ENCODE data around the gene GAREM2. TPM values are rescaled to one million over a fixed set of nuclear protein-coding genes. Genes with fewer than 3 reads are reported as not detected.
"Not testable (repeated sequence)": the region's sequence is repeated elsewhere in the genome, so short reads cannot be mapped to it uniquely, and the experiment has no call there.

Gene GAREM2
- total RNA-seq, 1 donor from 2014 or later: 4.2 TPM

- Mint-ChIP-seq H3K27me3 (ENCODE audit: low read depth, unreplicated experiment) (peaks cover 9% of the 10 kb centered on the region), H3K36me3 (ENCODE audit: low read depth, unreplicated experiment) (no peaks in the 10 kb centered on the region), H3K27ac (ENCODE audit: unreplicated experiment) (no peak overlapping the region), H3K9me3 (ENCODE audit: unreplicated experiment) (no peaks in the 10 kb centered on the region), H3K4me1 (ENCODE audit: low read depth, unreplicated experiment) (no peaks in the 10 kb centered on the region), H3K4me3 (ENCODE audit: unreplicated experiment) (no peak overlapping the region)
- H4K20me1 ChIP-seq (ENCODE audit: insufficient read depth, low read length): no peaks in the 10 kb centered on the region
- H3K9ac ChIP-seq (ENCODE audit: low read length): no peak overlapping the region
- no peak overlapping the region for H2AFZ ChIP-seq (ENCODE audit: low read depth, low read length)
- H3K27me3 ChIP-seq (ENCODE audit: insufficient read depth, low read length): peaks cover 2% of the 10 kb centered on the region
- no peak overlapping the region for H3K4me3 ChIP-seq (ENCODE audit: insufficient read depth, low read depth, low read length)
- H3K79me2 ChIP-seq (ENCODE audit: insufficient read depth, low read length): no peaks in the 10 kb centered on the region
- TF ChIP-seq CTCF (IDR thresholded peaks at IDR 0.05; ENCODE audit: insufficient read depth, low read depth, low read length) (no peak), EZH2 (IDR thresholded peaks at IDR 0.05; ENCODE audit: insufficient read depth, low read length) (no peak)
- H3K4me2 ChIP-seq (ENCODE audit: low read length): no peak overlapping the region
- no peak for DNase-seq (ENCODE audit: low read depth)
- no peak overlapping the region for H3K27ac ChIP-seq (ENCODE audit: low read depth, low read length)
- H3K36me3 ChIP-seq (ENCODE audit: insufficient read depth, low read length): no peaks in the 10 kb centered on the region
- H3K4me1 ChIP-seq (ENCODE audit: insufficient read depth, low read length): no peaks in the 10 kb centered on the region
- H3K9me3 ChIP-seq (ENCODE audit: insufficient read depth, low read depth, low read length): no peaks in the 10 kb centered on the region
- no peak for FAIRE-seq
Observed at GRCh38 chr2:26164641-26165211, 8.2 kb upstream of the GAREM2 start.

GRCh38 chr2:26165403-26165802 lies 7.5 kb upstream of the GAREM2 start:
- no peak overlapping the region for H3K4me3 ChIP-seq (ENCODE audit: insufficient read depth, low read depth, low read length)
- FAIRE-seq: no peak
- no peak overlapping the region for H3K27ac Mint-ChIP-seq (ENCODE audit: unreplicated experiment)

GRCh38 chr2:26166541-26166940 lies 6.3 kb upstream of the GAREM2 start:
- H3K27ac Mint-ChIP-seq (ENCODE audit: unreplicated experiment); H3K9me3 Mint-ChIP-seq (ENCODE audit: unreplicated experiment); H3K36me3 Mint-ChIP-seq (ENCODE audit: low read depth, unreplicated experiment); DNase-seq (ENCODE audit: low read depth); H3K4me1 ChIP-seq (ENCODE audit: insufficient read depth, low read length); H3K27me3 ChIP-seq (ENCODE audit: insufficient read depth, low read length); H3K27ac ChIP-seq (ENCODE audit: low read depth, low read length); H3K36me3 ChIP-seq (ENCODE audit: insufficient read depth, low read length); H3K9ac ChIP-seq (ENCODE audit: low read length); H2AFZ ChIP-seq (ENCODE audit: low read depth, low read length); H3K4me1 Mint-ChIP-seq (ENCODE audit: low read depth, unreplicated experiment); H3K9me3 ChIP-seq (ENCODE audit: insufficient read depth, low read depth, low read length); H3K4me2 ChIP-seq (ENCODE audit: low read length); H3K4me3 ChIP-seq (ENCODE audit: insufficient read depth, low read depth, low read length); H3K79me2 ChIP-seq (ENCODE audit: insufficient read depth, low read length); FAIRE-seq; H3K4me3 Mint-ChIP-seq (ENCODE audit: unreplicated experiment); H4K20me1 ChIP-seq (ENCODE audit: insufficient read depth, low read length): not testable (repeated sequence)
- peaks cover 23% of the 10 kb centered on the region for H3K27me3 Mint-ChIP-seq (ENCODE audit: low read depth, unreplicated experiment)

More at GRCh38 chr2:26165403-26165802, 7.5 kb upstream of the GAREM2 start:
- H3K4me1 Mint-ChIP-seq (ENCODE audit: low read depth, unreplicated experiment): no peaks in the 10 kb centered on the region
- peaks cover 13% of the 10 kb centered on the region for H3K27me3 Mint-ChIP-seq (ENCODE audit: low read depth, unreplicated experiment)
- Histone ChIP-seq H3K79me2 (ENCODE audit: insufficient read depth, low read length) (no peaks in the 10 kb centered on the region), H3K36me3 (ENCODE audit: insufficient read depth, low read length) (no peaks in the 10 kb centered on the region), H3K27me3 (ENCODE audit: insufficient read depth, low read length) (peaks cover 2% of the 10 kb centered on the region), H4K20me1 (ENCODE audit: insufficient read depth, low read length) (no peaks in the 10 kb centered on the region), H3K9me3 (ENCODE audit: insufficient read depth, low read depth, low read length) (no peaks in the 10 kb centered on the region), H3K9ac (ENCODE audit: low read length) (no peak overlapping the region), H2AFZ (ENCODE audit: low read depth, low read length) (no peak overlapping the region), H3K4me2 (ENCODE audit: low read length) (no peak overlapping the region), H3K4me1 (ENCODE audit: insufficient read depth, low read length) (no peaks in the 10 kb centered on the region), H3K27ac (ENCODE audit: low read depth, low read length) (no peak overlapping the region)
- H3K9me3 Mint-ChIP-seq (ENCODE audit: unreplicated experiment): no peaks in the 10 kb centered on the region
- no peaks in the 10 kb centered on the region for H3K36me3 Mint-ChIP-seq (ENCODE audit: low read depth, unreplicated experiment)
- H3K4me3 Mint-ChIP-seq (ENCODE audit: unreplicated experiment): no peak overlapping the region
- no peak for TF ChIP-seq CTCF (IDR thresholded peaks at IDR 0.05; ENCODE audit: insufficient read depth, low read depth, low read length)
- no peak for TF ChIP-seq EZH2 (IDR thresholded peaks at IDR 0.05; ENCODE audit: insufficient read depth, low read length)
- DNase-seq (ENCODE audit: low read depth): no peak
